ENCODE data around the gene GRPR. TPM values are rescaled to one million over a fixed set of nuclear protein-coding genes. Genes with fewer than 3 reads are reported as not detected.
"Not testable (repeated sequence)": the region's sequence is repeated elsewhere in the genome, so short reads cannot be mapped to it uniquely, and the experiment has no call there.

The GRPR gene
- polyA plus RNA-seq, 4 donors = 0.25 to 0.40 (median 0.32) TPM

DNA sequence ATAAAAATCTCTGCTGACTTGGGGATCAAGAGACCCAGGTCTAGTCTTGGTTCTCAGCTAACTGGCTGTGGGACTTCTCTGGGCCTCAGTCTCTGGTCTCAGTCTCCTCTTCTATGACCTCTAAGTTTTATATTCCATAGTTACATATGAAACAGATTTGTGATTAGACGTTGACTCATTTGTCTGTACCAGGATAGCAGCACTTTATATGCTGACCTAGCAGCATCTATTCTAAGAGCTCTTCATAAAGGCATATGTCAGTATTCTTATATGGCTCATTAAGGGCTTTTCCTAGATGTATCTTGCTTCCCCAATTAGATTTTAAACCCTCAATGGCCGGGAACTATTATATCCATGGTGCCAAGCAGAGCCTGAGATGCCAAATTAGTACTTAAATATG lies 12.7 kb downstream of the GRPR start:
- DNase-seq (ENCODE audit: low read depth in 4 of 4, low spot score in 3 of 4) = no peak

DNA sequence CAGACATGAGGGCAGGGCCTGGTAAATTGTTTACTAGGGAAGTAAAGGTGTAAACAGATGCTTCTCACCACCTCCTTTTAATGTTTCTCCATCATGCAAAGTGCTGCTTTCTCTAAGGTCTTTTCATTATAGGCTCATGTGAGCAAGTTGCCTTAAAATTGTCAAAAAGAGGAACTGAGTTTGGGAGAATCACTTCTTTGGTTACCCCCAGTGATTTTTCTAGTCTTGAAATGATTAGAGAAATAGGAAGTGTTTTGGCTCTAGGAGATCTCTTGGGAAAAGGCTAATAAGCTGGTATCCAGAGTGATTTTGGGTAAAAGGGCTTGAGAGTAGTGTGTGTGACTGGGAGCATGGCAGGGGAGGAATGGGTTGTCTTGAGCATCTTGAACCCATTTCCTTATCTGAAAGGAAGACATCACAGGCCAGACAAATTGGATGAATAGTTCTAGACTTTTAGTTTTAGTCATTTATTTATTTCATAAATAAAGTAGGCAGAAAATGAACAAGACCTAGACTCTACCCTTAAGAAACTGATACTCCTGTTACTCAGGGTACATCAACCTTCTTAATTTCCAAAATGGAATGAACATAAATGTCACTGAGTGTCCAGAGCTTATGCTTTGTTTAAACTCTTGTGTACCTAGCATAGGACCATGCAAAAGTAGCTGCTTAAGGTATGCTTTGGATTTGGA lies 14.2 kb downstream of the GRPR start:
- no peak for DNase-seq (ENCODE audit: low read depth in 4 of 4, low spot score in 3 of 4)

DNA sequence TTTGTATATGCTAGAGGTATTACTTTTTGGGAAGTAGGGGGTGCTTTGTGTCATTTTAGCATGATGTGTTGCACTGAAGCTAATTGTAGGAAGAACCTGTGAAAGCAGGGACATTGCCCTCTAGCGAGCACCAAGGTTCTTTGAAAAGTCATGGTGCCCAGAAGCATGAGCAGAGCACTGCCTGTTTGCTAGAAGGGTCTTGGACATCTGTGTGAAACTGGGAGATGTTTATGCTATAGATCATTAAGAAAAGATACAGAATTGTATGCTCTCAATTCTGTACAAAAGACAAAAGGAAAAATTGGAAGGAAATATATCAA lies 14.7 kb downstream of the GRPR start:
- DNase-seq (ENCODE audit: low read depth in 4 of 4, low spot score in 3 of 4) = no peak

DNA sequence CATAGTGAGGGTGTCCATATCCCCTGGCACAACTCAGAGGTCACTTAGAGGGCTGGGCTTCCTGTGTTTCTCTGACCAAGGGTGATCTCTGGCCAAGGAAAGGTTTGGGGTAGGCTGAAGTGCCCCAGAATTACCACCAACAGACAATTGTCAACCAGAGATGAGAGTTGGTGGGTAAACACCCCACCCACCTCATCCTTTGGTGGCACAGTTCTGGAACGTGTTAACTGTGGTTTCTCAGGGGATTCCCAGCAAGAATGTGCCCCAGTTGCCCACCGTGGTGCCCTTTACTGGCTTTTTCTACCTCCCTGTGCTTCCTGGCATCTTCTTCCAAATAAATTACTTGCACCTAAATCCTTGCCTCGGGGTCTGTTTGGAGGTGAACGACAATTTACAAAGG lies 17.1 kb downstream of the GRPR start:
- DNase-seq (ENCODE audit: low read depth in 4 of 4, low spot score in 3 of 4) = no peak

DNA sequence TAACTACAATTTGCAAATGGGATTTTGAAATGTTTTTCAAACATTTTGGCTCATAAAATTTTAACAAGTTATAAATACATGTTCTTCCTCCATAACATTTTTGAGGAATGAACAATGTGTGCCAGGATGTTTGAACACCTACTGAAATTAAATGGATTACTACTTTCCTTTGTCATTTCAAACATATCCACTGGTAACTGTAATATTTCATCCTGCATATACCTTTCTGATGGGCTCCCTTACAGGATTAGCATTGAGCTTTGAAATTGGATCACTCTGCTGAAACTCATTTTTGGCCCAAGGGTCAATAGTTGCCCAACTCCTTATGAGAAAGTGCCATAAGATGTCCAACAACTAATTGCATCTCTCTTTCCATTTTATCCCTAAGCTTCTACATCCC lies 17.6 kb downstream of the GRPR start:
- no peak for DNase-seq (ENCODE audit: low read depth in 4 of 4, low spot score in 3 of 4)

DNA sequence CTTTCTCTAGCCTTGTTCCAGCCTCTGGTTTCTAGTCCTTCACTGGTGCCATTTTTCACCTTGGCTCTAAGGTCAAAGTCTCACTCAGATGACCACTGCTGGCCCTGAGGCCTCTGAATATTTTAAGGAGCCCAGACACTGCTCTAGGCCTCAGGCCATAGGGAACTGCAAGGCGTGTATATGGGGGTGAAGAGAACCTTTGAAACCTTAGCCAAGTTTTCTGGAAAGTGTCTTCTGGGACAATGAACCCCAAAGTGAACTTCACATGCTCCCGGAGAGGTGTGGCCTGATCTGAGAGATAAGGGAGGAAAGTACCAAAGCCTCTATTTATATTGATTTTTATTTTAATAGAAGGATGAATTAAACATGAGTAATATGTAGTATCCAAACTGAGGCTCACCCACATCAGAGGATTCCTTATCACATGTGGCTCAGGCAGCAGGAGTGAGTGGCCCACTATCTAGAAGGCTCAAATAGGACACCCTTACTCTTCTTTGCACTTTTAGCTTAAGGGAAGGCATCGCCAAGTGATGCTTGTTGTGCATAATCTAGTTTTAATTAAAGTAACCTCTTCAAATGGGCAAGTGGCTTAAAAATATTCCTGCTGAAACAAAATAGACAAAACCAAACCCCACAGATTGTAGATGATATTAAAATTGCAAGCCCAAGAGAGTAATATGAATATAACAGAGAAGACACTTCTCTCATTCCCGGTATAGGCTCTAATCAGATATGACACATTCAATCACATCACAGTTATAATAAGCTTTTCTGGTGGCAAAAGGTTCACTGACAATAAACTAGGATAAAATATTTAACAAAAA lies 18.3 kb downstream of the GRPR start:
- DNase-seq (ENCODE audit: low read depth in 4 of 4, low spot score in 3 of 4) = no peak

DNA sequence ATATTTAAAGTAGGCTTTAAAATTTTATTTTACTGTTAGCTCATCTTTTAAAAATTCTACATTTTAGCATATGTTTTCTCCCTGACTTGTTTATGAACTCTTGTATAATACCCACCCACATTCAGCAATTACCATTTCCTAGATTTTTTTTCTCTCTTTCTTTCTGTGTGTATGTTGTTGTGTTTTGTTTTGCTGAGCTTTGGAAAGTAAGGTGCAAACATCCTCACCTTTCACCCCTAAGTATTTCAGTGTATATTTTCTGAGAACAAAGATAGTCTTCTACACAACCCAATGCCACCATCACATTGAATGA lies 18.8 kb downstream of the GRPR start:
- no peak for DNase-seq (ENCODE audit: low read depth in 4 of 4, low spot score in 3 of 4)

DNA sequence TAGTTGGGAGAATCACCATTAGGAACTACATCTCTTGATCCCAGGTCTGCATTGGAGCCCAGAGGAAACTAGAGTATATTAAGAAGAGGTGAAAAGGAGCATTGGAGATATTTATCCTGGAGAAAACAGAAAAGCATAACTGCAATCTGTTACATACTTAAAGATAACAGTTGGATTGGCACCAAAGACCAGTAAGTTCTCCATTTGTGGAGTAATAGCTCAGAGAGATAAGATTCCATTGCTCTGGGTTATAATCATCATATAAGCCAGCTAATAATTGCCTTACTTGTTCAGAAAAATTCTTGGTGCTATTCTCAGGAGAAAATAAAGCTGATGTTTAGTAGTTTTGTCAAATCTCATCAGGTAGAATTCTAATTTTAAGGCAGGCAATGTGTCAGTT lies 20.6 kb downstream of the GRPR start:
- no peak for DNase-seq (ENCODE audit: low read depth in 4 of 4, low spot score in 3 of 4)

DNA sequence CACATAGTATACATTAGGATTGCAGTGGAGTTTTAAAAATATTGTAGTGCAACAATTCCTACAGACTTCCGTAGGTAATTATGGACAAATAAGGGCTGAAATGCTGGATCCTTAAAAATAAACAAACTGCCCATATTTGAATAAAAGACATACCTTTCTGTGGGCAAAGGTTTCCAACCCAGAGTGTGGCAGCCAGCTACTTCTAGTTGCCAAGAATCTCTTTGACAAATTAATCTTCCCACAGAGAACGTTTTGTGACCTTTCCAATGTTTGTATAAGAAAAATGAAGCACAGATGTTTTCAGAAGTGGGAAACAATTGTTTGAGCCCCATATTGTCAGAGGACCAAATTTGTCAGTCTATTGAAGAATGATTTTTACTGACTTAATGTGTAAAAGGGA lies 21.1 kb downstream of the GRPR start:
- DNase-seq (ENCODE audit: low read depth in 4 of 4, low spot score in 3 of 4) = no peak

DNA sequence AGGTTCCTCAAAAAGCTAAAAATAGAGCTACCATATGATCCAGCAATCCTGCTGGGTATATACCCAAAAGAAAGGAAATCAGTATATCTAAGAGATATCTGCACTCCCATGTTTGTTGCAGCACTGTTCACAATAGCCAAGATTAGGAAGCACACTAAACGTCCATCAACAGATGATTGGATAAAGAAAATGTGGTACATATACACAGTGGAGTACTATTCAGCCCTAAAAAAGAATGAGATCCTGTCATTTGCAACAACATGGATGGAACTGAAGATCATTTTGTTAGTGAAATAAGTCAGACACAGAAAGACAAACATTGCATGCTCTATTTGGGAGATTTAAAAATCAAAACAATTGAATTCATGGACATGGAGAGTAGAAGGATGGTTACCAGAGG lies 21.7 kb downstream of the GRPR start:
- DNase-seq (ENCODE audit: low read depth in 4 of 4, low spot score in 3 of 4) = not testable (repeated sequence)

DNA sequence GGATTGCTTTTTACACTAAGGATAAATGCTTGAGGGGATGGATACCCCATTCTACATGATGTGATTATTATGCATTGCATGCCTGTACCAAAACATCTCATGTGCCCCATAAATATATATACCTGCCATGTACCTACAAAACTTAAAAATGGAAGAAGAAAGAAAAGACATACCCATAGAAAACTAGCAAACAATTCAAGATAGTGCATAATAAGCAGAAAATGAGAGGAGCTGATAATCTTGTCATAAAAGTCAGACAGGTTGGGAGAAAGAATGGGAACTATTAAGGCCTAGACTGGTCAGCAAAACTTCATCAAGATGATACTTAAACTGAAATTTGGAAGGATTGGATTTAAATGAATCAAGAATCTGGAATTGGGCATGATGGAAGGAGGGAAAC lies 22.3 kb downstream of the GRPR start:
- DNase-seq (ENCODE audit: low read depth in 4 of 4, low spot score in 3 of 4) = no peak

DNA sequence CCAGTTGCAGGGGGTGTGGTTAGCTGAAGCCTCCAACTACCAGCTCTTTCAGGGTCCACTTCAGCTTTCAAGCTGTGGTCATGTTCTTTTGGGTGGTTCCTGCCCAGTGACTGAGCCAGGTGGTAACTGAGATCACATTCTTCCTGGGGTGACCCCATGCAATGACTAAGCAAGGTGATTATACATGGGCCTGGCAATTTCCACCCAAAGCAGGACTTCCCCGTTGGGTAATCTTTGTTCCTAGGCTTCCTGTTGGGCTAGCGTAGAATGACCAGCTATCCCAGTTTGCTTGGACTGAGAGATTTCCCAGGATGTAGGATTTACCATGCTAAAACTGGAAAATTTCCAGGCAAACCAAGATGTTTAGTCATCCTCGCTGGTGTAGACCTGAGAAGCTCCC lies 25.5 kb downstream of the GRPR start:
- no peak for DNase-seq (ENCODE audit: low read depth in 4 of 4, low spot score in 3 of 4)

DNA sequence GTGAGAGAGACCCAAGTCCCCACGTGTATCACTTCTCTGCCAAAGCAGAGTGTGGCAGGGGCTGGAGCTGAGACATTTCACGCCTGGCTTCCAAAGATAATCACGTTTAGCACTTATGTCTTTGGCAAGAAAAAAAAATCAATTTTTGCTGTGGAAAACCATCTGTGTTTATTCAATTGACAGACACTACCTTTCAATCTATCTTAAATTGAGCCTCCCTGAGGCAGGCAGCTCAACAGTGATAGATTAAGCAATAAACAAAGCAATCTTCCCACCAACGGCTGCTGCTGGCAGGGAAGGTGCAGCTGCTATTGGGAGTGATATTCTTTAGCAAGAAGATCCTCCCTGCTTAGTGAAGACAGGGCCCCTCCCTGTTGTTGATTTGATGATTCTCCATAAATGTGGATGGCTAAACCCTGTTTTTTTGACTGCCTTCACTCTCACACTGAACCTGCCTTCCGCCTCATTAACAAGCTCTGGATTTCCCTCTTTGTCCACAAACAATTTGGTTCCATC lies 32.3 kb downstream of the GRPR start:
- DNase-seq (ENCODE audit: low read depth in 4 of 4, low spot score in 3 of 4) = no peak

DNA sequence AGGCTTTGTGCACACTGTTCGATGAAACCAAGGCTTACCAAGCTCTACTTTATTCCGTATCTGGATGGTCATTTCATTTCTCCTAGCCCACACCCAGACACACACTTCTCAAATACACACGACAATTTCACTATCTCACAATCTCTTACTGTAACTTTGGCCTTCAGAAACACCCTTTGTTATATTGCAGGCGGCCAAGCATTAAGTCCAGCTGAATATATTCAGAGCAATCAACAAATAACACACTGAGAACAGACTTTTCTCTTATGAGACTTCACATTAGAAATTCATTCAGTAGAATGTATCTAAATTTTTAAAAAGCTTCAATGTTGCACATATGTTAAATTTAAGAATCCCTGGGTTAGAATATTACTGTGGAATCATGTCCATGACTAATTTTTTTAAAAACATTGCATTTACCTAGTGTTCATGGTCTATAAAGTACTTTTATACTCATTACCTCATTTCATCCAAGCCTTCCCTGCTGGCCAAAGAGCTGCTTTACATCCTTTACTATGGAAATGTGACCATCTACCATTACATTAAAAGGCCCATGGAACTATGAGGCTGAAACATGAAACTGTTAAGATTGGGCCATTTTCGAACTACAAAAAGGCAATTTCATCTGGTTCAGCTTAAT lies 33.4 kb downstream of the GRPR start:
- DNase-seq (ENCODE audit: low read depth in 4 of 4, low spot score in 3 of 4) = no peak

DNA sequence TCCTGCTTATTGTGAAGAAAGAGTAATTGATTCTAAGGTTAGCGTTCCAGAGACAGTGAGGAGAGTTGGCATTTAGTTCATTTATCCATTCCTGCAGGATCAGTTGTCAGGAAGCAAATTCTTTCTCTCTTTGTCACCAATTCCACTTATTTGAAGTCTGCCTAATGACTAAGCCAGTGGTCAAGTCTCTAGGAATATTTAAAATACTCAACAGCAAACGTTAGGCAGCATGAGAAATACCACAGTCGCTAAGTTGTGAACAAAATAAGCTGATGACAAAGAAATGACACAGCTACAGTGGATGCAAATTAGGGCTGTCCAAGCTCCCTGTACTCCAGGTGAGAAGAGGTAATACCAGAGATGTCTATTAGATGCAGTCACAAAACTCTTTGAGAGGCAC lies 37.4 kb downstream of the GRPR start:
- DNase-seq (ENCODE audit: low read depth in 4 of 4, low spot score in 3 of 4) = no peak

DNA sequence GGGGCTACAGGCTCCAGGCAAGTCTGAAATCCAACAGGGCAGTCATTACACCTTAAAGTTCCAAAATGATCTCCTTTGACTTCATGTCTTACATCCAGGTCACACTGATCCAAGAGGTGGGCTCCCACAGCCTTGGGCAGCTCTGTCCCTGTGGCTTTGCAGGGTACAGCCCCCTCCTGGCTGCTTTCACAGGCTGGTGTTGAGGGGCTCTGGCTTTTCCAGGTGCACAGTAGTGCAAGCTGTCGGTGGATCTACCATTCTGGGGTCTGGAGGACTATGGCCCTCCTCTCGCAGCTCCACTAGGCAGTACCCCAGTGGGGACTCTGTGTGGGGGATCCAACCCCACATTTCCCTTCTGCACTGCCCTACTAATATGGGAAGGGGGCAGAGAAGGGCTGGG lies 37.8 kb downstream of the GRPR start:
- not testable (repeated sequence) for DNase-seq (ENCODE audit: low read depth in 4 of 4, low spot score in 3 of 4)

DNA sequence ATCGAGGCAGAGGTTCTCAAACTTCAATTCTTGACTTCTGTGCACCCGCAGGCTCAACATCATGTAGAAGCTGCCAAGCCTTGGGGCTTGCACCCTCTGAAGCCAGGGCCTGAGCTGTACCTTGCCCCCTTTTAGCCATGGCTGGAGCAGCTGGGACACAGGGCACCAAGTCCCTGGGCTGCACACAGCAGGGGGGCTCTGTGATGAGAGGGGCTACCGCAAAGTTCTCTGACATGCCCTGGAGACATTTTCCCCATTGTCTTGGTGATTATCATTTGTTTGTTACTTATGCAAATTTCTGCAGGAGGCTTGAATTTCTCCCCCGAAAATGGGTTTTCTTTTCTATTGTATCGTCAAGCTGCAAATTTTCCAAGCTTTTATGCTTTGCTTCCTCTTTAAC lies 39.0 kb downstream of the GRPR start:
- DNase-seq (ENCODE audit: low read depth in 4 of 4, low spot score in 3 of 4) = no peak

DNA sequence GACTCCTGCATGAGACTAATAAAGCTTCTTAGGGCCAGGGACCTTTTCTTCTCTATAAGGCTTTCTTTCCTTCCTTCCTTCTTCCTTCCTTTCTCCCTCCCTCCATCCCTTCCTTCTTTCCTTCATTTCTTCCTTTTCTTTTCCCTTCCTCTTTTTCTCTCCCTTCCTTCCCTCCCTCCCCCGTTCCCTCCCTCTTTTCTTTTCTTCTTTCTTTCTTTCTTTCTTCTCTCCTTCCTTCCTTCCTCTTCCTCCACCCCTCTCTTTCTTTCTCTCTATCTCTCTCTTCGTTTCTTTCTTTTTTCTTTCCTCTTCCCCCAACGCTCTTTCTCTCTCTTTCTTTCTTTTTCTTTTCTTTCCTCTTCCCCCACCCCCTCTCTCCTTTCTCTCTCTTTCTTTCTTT lies 41.4 kb downstream of the GRPR start:
- DNase-seq (ENCODE audit: low read depth in 4 of 4, low spot score in 3 of 4) = no peak

DNA sequence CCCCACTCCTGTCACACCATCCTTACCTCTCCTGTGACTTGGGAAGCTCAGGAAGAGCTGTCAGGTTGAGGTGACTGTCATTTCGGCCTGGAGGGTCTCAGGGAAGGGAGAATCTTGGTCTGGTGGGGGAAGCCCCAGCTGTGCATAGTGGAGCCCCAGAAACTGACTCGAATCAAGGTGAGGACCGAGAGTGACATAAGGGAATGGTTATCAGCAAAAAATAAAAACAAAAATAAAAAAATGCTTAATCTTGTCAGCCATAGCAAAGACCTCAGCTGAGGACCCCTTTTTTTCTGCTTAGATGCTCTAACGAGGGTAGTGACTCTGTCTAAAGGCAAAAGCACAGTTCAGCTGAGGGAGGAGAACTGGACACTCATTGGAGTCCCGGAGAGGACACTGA lies 43.8 kb downstream of the GRPR start, which contains the start of gene MAGEB17:
Gene MAGEB17 (plus strand): TSS at position 301 of the 400 bp plus-strand sequence. CDS start 2,902 bp downstream, outside the sequence.
- DNase-seq (ENCODE audit: low read depth in 4 of 4, low spot score in 3 of 4) = no peak

DNA sequence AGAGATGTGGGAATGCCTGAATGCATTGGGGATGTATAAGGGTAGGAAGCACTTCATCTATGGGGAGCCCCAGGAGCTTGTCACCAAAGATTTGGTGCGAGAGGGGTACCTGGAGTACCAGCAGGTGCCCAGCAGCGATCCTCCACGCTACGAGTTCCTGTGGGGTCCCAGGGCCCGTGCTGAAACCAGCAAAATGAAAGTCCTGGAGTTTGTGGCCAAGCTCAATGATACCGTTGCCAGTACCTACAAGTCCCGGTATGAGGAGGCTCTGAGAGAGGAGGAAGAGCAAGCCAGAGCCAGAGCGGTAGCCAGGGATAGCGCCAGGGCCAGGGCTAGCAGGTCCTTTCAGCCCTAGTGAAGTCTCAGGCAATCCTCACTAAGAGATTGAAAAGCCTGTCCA lies 47.7 kb downstream of the GRPR start:
- DNase-seq (ENCODE audit: low read depth in 4 of 4, low spot score in 3 of 4) = no peak

DNA sequence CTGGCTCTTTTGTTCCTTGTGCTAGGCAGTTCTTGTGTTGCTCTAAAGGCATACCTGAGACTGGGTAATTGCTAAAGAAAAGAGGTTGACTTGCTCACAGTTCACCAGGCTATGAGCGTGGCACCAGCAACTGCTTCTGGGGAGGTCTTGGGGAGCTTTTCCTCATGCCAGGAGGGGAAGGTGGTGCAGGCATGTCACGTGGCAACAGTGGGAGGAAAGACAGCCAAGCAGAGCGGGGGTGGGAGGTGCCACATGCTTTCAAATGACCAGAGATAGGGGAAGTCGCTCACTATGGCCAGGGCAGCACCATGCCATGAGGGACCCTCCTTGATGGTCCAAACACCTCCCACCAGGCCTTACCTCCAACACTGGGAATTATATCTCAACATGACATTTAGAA lies 48.6 kb downstream of the GRPR start:
- DNase-seq (ENCODE audit: low read depth in 4 of 4, low spot score in 3 of 4) = no peak

DNA sequence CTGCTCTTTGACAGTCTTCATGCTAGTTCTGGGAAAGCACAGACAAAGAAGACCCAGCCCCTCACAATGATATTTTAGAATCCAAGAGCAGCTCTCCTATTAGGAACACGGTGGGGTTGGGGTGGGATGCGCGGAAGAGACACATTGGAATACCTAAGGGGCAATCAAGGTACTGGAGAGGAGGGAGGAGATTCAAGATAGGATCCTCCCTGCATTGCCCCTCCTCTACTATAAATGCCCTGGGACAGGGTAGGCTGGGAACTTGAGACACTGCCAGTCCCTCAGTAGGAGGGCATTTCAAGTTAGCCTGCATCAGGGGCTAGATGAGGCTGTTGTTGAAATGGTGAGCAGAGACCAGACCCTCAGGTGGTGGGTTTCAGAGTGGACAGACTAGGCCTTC lies 49.0 kb downstream of the GRPR start:
- DNase-seq (ENCODE audit: low read depth in 4 of 4, low spot score in 3 of 4) = no peak
